ENCODE measurements around the gene MYO5B.

- TF ChIP-seq CTCF (conservative IDR thresholded peaks at IDR 0.05 in 1 of 2, IDR thresholded peaks at IDR 0.05 in 1 of 2; ENCODE audit: extremely low read depth in 1 of 2, insufficient read depth in 1 of 2, low read depth in 1 of 2, low read length in 2 of 2) (no peak), EZH2 (IDR thresholded peaks at IDR 0.05; ENCODE audit: borderline replicate concordance, low read length) (no peak)
These were observed 37.5 kb upstream of the MYO5B start for GRCh38 chr18:50232419-50232818.

Measured in mammary epithelial cell (primary cell).